Measurements from ENCODE around the gene EGFL7. TPM values are rescaled to one million over a fixed set of nuclear protein-coding genes. Genes with fewer than 3 reads are reported as not detected.
A peak's percentile ranks its signal among the peaks of the same experiment; 100 is the strongest.

The EGFL7 gene
- total RNA-seq, 1 donor from 2014 or later, result 16.3 TPM

DNA sequence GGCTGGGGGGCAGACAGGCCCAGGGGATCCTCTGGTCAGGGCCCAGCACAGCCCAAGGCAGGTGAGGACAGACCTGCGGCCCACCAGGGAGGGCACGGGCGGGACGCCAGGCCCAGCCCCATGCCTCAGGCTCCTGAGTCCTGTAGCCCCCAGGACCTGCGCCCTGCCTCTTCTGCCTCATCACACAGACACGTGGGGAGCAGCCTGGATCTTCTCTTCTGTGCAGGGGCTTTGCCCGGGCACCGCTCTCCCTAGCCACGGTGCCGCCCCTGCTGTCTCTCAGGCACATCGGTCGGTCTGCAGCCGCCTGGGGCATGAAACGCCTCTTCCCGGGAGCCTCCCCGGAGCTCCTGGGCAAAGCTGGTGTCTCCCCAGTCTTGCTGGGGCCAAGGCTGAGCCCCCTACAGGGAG, 40.2 kb upstream of the EGFL7 start:
- Mint-ChIP-seq H3K36me3 (ENCODE audit: insufficient read depth) (no peaks in the 10 kb centered on the region), H3K4me1 (ENCODE audit: low read depth) (peaks cover 17% of the 10 kb centered on the region), H3K27ac (no peak overlapping the region), H3K9me3 (ENCODE audit: low read depth) (no peaks in the 10 kb centered on the region), H3K4me3 (ENCODE audit: low read depth) (no peak overlapping the region), H3K27me3 (peaks cover 9% of the 10 kb centered on the region)
- TF ChIP-seq, protein P1, sequence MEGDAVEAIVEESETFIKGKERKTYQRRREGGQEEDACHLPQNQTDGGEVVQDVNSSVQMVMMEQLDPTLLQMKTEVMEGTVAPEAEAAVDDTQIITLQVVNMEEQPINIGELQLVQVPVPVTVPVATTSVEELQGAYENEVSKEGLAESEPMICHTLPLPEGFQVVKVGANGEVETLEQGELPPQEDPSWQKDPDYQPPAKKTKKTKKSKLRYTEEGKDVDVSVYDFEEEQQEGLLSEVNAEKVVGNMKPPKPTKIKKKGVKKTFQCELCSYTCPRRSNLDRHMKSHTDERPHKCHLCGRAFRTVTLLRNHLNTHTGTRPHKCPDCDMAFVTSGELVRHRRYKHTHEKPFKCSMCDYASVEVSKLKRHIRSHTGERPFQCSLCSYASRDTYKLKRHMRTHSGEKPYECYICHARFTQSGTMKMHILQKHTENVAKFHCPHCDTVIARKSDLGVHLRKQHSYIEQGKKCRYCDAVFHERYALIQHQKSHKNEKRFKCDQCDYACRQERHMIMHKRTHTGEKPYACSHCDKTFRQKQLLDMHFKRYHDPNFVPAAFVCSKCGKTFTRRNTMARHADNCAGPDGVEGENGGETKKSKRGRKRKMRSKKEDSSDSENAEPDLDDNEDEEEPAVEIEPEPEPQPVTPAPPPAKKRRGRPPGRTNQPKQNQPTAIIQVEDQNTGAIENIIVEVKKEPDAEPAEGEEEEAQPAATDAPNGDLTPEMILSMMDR (IDR thresholded peaks at IDR 0.05; ENCODE audit: unreplicated experiment), result no peak
- DNase-seq (ENCODE audit: low spot score, unreplicated experiment), result no peak

DNA sequence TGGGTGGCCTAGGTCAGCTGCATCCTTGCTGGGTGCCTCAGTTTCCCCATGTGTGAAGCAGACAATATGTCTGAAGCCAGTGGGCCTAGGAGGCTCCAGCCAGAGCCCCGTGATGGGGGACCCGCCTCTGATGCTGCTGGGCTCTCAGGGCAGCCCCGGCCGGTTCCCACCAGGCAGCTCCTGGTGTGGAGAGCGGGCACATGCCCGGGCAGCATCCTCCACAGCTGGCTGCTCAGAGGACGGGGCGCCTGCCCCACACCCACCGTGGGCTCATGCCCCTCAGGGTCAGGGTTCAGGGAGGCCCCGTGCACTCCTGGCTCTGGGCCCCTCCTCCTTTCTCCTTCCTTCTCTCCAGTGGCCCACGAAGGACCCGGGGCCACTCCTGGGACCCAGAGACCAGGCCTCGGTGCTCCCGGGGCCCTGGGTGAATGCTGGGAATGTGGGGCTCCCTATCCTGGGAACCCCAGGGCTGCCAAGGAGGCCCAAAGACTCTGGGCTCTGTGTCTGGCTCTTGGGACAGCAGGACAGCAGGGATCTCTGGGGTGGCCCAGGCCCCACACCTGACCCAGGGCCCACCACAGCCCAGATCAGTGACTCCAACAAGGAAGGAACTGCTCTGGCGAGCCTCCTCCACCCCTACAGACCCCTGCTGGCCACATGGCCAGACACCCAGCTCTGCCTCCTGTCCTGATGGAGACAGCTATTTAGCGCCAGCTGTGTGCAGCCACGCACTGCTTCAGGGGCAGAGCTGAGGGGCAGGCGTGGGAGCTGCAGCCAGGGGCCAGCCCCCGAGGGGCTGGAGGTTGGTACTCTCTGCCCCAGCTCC, 39.5 kb upstream of the EGFL7 start:
- no peak overlapping the region for H3K4me3 Mint-ChIP-seq (ENCODE audit: low read depth)
- no peak for DNase-seq (ENCODE audit: low spot score, unreplicated experiment)
- TF ChIP-seq, protein P1 (IDR thresholded peaks at IDR 0.05; ENCODE audit: unreplicated experiment), result no peak
- H3K27ac Mint-ChIP-seq, result no peak overlapping the region
- peaks cover 18% of the 10 kb centered on the region for H3K4me1 Mint-ChIP-seq (ENCODE audit: low read depth)
- H3K27me3 Mint-ChIP-seq, result peaks cover 5% of the 10 kb centered on the region
- H3K9me3 Mint-ChIP-seq (ENCODE audit: low read depth), result no peaks in the 10 kb centered on the region
- no peaks in the 10 kb centered on the region for H3K36me3 Mint-ChIP-seq (ENCODE audit: insufficient read depth)

DNA sequence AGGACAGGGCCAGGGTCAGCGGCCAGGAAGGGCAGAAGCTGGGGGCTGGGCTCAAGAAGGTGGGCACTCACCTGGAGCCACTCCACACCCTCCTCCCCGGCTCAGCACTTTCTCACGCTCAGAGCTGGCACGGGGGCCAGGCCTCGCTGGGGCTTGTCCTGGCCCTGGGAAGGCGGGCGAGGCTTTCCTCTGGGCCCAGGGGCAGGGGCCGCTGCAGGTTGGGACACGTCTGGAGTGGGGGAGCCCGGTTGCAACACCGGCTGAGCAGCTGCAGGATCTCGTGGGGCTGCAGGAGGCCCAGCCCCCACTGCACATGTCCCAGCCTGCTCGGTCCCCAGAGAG, 38.9 kb upstream of the EGFL7 start:
- Mint-ChIP-seq H3K36me3 (ENCODE audit: insufficient read depth) (no peaks in the 10 kb centered on the region), H3K27me3 (peaks cover 5% of the 10 kb centered on the region), H3K27ac (no peak overlapping the region), H3K9me3 (ENCODE audit: low read depth) (no peaks in the 10 kb centered on the region), H3K4me3 (ENCODE audit: low read depth) (no peak overlapping the region), H3K4me1 (ENCODE audit: low read depth) (peaks cover 20% of the 10 kb centered on the region)
- no peak for DNase-seq (ENCODE audit: low spot score, unreplicated experiment)
- TF ChIP-seq, protein P1 (IDR thresholded peaks at IDR 0.05; ENCODE audit: unreplicated experiment), result no peak

DNA sequence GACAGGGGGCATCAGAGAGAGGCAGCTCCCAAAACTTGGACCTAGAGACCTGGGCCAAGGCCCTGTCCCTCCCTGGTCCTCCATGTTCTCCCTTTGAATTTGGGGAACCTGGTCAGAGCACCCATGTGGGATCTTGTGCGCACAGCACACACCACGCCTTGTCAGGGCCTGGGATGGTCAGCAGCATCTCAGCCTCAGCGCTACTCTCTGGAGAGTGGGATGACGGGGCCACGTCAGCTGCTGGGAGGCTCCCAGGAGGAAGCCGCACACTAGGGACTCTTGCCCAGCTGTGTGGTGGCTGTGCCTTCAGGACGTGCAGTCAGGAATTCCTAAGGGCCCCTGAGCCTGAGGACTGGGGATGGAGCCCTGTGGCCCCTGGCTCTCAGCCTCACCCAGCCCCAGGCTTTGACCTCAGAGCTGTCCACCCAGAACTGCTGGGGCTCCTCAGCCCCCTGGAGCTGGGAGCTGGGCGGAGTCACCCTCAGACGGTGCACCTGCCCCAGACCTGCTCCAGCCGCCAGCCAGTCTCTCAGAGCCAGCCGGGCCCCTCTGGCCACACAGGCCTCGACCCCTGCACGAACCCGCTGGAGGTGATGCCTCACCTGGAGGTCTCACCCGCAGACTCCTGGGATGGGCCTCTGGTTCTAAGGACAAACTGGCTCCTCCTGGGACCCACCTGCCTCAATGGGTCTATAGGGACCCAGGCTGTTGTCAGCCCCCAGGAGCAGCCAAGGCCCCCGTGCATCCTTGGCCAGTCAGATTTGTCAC, 38.3 kb upstream of the EGFL7 start:
- Mint-ChIP-seq H3K4me1 (ENCODE audit: low read depth) (peaks cover 20% of the 10 kb centered on the region), H3K27ac (no peak overlapping the region), H3K27me3 (peaks cover 5% of the 10 kb centered on the region), H3K4me3 (ENCODE audit: low read depth) (no peak overlapping the region), H3K9me3 (ENCODE audit: low read depth) (no peaks in the 10 kb centered on the region), H3K36me3 (ENCODE audit: insufficient read depth) (no peaks in the 10 kb centered on the region)
- TF ChIP-seq, protein P1 (IDR thresholded peaks at IDR 0.05; ENCODE audit: unreplicated experiment), result no peak
- no peak for DNase-seq (ENCODE audit: low spot score, unreplicated experiment)

DNA sequence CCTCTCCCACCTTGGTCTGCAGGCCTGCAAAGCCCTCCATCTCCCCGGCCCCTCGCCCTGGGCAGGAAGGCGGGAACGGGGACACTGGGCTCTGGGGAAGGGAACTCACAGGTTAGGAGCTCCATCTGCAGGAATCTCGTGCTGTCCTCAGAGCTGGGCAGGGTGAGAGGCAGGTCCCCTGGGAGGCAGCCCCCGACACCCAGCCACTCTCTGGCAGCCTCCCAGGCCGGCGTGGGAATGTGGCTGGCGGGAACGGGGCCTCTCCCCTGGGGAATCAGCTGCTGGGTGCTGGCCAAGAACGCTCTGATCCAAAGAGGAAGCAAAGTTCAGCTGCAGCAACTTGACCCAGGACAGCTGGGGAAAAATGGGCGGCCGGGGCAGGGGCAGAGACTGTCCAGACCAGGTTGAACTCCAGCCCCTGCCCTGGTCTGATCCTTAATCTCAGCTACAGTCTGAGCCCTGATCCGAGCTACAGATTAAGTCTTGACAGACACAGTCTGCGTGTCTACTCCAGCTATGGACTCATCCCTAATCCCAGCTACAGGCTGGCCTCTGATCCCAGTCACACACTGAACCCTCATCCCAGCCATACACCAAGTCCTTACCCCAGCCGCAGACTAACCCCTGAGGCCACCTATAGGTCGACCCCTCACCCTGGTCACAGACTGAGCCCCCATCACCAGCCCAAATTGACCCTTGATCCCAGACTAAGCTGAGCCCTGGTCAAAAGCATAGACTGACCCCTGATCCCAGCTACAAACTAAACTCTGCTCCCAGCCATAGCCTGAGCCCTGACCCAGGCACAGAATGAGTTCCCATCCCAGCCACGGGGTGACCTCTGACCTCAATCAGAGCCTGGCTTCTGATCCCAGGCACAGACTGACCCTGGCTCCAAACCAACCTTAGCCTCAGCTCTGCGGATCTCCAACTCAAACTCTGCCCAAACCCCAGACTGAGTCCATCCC, 37.3 kb upstream of the EGFL7 start:
- H3K27ac Mint-ChIP-seq, result peak overlapping the region; percentile 17
- H3K4me3 Mint-ChIP-seq (ENCODE audit: low read depth), result peak overlapping the region; percentile 24
- TF ChIP-seq, protein P1 (IDR thresholded peaks at IDR 0.05; ENCODE audit: unreplicated experiment), result no peak
- H3K9me3 Mint-ChIP-seq (ENCODE audit: low read depth), result no peaks in the 10 kb centered on the region
- H3K27me3 Mint-ChIP-seq, result peaks cover 5% of the 10 kb centered on the region
- H3K36me3 Mint-ChIP-seq (ENCODE audit: insufficient read depth), result no peaks in the 10 kb centered on the region
- peaks cover 20% of the 10 kb centered on the region for H3K4me1 Mint-ChIP-seq (ENCODE audit: low read depth)
- DNase-seq (ENCODE audit: low spot score, unreplicated experiment), result no peak
